Measurements from ENCODE around the gene PTGER3. TPM values are rescaled to one million over a fixed set of nuclear protein-coding genes. Genes with fewer than 3 reads are reported as not detected.

The PTGER3 gene
- polyA plus RNA-seq, 1 of the 3 experiments (the other 2 are of a cell fraction), result 1.9 TPM

GRCh38 chr1:70979313-70979712, 68.3 kb downstream of the PTGER3 start:
- Histone ChIP-seq H3K4me2 (no peak overlapping the region), H4K20me1 (ENCODE audit: insufficient read depth) (no peaks in the 10 kb centered on the region), H3K27ac (ENCODE audit: low read depth in 2 of 2, low read length in 1 of 2) (no peak overlapping the region), H3K4me3 (ENCODE audit: low read depth in 2 of 2, low read length in 1 of 2) (no peak overlapping the region), H3K9ac (no peak overlapping the region), H3K9me2 (no peaks in the 10 kb centered on the region), H3K4me1 (ENCODE audit: control insufficient read depth in 1 of 2, insufficient read depth in 2 of 2, low read depth in 1 of 2, low read length in 1 of 2) (no peaks in the 10 kb centered on the region), H3K36me3 (replicated peaks in 1 of 2; ENCODE audit: control insufficient read depth in 1 of 2, insufficient read depth in 2 of 2, low read length in 1 of 2) (no peaks in the 10 kb centered on the region), H3K27me3 (ENCODE audit: insufficient read depth) (no peaks in the 10 kb centered on the region), H3F3A (replicated peaks; ENCODE audit: insufficient read depth) (no peaks in the 10 kb centered on the region), H3K79me2 (ENCODE audit: insufficient read depth) (no peaks in the 10 kb centered on the region), H2AFZ (ENCODE audit: low read depth) (no peak overlapping the region), H3K9me3 (no peaks in the 10 kb centered on the region)
- TF ChIP-seq JUND (IDR thresholded peaks at IDR 0.05), result no peak
- TF ChIP-seq ZBTB33 (IDR thresholded peaks at IDR 0.05; ENCODE audit: borderline replicate concordance, low read depth), result no peak
- TF ChIP-seq TEAD4 (IDR thresholded peaks at IDR 0.05; ENCODE audit: borderline replicate concordance, insufficient read depth), result no peak
- no peak for TF ChIP-seq FOXJ3 (CRISPR knock-in tag; IDR thresholded peaks at IDR 0.05)
- TF ChIP-seq, protein P1, sequence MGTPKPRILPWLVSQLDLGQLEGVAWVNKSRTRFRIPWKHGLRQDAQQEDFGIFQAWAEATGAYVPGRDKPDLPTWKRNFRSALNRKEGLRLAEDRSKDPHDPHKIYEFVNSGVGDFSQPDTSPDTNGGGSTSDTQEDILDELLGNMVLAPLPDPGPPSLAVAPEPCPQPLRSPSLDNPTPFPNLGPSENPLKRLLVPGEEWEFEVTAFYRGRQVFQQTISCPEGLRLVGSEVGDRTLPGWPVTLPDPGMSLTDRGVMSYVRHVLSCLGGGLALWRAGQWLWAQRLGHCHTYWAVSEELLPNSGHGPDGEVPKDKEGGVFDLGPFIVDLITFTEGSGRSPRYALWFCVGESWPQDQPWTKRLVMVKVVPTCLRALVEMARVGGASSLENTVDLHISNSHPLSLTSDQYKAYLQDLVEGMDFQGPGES (IDR thresholded peaks at IDR 0.05; ENCODE audit: low read depth, low read length), result no peak
- TF ChIP-seq RAD21 (IDR thresholded peaks at IDR 0.05; ENCODE audit: low read length), result no peak
- no peak for TF ChIP-seq MXI1 (IDR thresholded peaks at IDR 0.05; ENCODE audit: low read depth, low read length)
- TF ChIP-seq SIN3A (IDR thresholded peaks at IDR 0.05; ENCODE audit: borderline replicate concordance, low read depth, low read length), result no peak
- TF ChIP-seq CTCF (IDR thresholded peaks at IDR 0.05), result no peak
- TF ChIP-seq SMC3 (IDR thresholded peaks at IDR 0.05; ENCODE audit: low read depth, low read length), result no peak
- no peak for TF ChIP-seq MAX (IDR thresholded peaks at IDR 0.05; ENCODE audit: low read depth)
- TF ChIP-seq EZH2phosphoT487 (IDR thresholded peaks at IDR 0.05; ENCODE audit: borderline replicate concordance, low read depth), result no peak
- no peak for TF ChIP-seq TCF12 (IDR thresholded peaks at IDR 0.05)
- no peak for TF ChIP-seq RXRA (IDR thresholded peaks at IDR 0.05; ENCODE audit: borderline replicate concordance, low read depth)
- TF ChIP-seq NFIC (IDR thresholded peaks at IDR 0.05; ENCODE audit: borderline replicate concordance), result no peak
- no peak for TF ChIP-seq EP300 (IDR thresholded peaks at IDR 0.05; ENCODE audit: borderline replicate concordance in 1 of 2, low read depth in 1 of 2, low read length in 1 of 2)
- no peak for TF ChIP-seq YY1 (IDR thresholded peaks at IDR 0.05; ENCODE audit: low read depth)
- ChIA-PET POLR2A (no interaction called here), CTCF (no interaction called here)
- DNase-seq, result no peak
- WGBS (ENCODE audit: low lambda C conversion rate), result 59% methylated on average over 4 of the region's 4 CpGs

Measured in SK-N-SH (cell line).